GM21381 (cell line): ENCODE data around the gene ABTB2.
"Not testable (repeated sequence)": the region's sequence is repeated elsewhere in the genome, so short reads cannot be mapped to it uniquely, and the experiment has no call there.

Source experiments
- ATAC-seq: cut with Tn5 transposase; IDR thresholded peaks from one replicate; pipeline ENCODE4 v1.9.1; 2021; ENCODE audit warnings: mild to moderate bottlenecking, moderate library complexity; ENCODE audit not compliant: unreplicated experiment

The ABTB2 gene

GRCh38 chr11:34266090-34266912 is 91.5 kb downstream of the ABTB2 start:
- ATAC-seq: no peak

GRCh38 chr11:34264303-34265110 is 93.3 kb downstream of the ABTB2 start:
- ATAC-seq: no peak

- no peak for ATAC-seq
These were observed 94.2 kb downstream of the ABTB2 start for GRCh38 chr11:34263441-34264091.

- no peak for ATAC-seq
These were observed 95.2 kb downstream of the ABTB2 start for GRCh38 chr11:34262531-34263081.

- ATAC-seq: no peak
These were observed 96.0 kb downstream of the ABTB2 start for GRCh38 chr11:34261820-34262219.

- ATAC-seq: no peak
These were observed 96.7 kb downstream of the ABTB2 start for GRCh38 chr11:34261095-34261494.

GRCh38 chr11:34260072-34260575 is 97.7 kb downstream of the ABTB2 start:
- ATAC-seq: no peak

- no peak for ATAC-seq
These were observed 98.7 kb downstream of the ABTB2 start for GRCh38 chr11:34259087-34259486.

- ATAC-seq: no peak
These were observed 101.2 kb downstream of the ABTB2 start for GRCh38 chr11:34256626-34257025.

GRCh38 chr11:34256150-34256549 is 101.7 kb downstream of the ABTB2 start:
- no peak for ATAC-seq

GRCh38 chr11:34255101-34255500 is 102.7 kb downstream of the ABTB2 start:
- ATAC-seq: no peak

- ATAC-seq: no peak
These were observed 103.8 kb downstream of the ABTB2 start for GRCh38 chr11:34254011-34254410.

GRCh38 chr11:34252651-34253050 is 105.2 kb downstream of the ABTB2 start:
- ATAC-seq: no peak

GRCh38 chr11:34252015-34252414 is 105.8 kb downstream of the ABTB2 start:
- no peak for ATAC-seq

GRCh38 chr11:34251589-34251980 is 106.2 kb downstream of the ABTB2 start:
- ATAC-seq: no peak

- peak; percentile 68 for ATAC-seq
These were observed 106.8 kb downstream of the ABTB2 start for GRCh38 chr11:34250732-34251588.

- no peak for ATAC-seq
These were observed 107.6 kb downstream of the ABTB2 start for GRCh38 chr11:34250211-34250610.

GRCh38 chr11:34249439-34249838 is 108.4 kb downstream of the ABTB2 start:
- no peak for ATAC-seq

GRCh38 chr11:34246511-34246910 is 111.3 kb downstream of the ABTB2 start:
- ATAC-seq: not testable (repeated sequence)

GRCh38 chr11:34245041-34245440 is 112.8 kb downstream of the ABTB2 start:
- ATAC-seq: no peak
